NOMO-1 (cell line): ENCODE data around the gene HCAR3.
"Not testable (repeated sequence)": the region's sequence is repeated elsewhere in the genome, so short reads cannot be mapped to it uniquely, and the experiment has no call there.

Experiments
- DNase-seq, 2 experiments: peaks; one replicate each; lab custom pipeline; 2025; ENCODE audit not compliant: unreplicated experiment in 2 of 2; lab: John Stamatoyannopoulos, UW

HCAR3 gene

GRCh38 chr12:122716658-122717057, at the start of gene HCAR3:
TSS of gene HCAR3 (minus strand) at chr12:122716811. CDS start at chr12:122716737, 74 bp downstream.
- DNase-seq, result peak; percentile 38 to 82

- DNase-seq, result no peak
Measured at GRCh38 chr12:122757568-122757967, 41.0 kb upstream of the HCAR3 start.

DNA sequence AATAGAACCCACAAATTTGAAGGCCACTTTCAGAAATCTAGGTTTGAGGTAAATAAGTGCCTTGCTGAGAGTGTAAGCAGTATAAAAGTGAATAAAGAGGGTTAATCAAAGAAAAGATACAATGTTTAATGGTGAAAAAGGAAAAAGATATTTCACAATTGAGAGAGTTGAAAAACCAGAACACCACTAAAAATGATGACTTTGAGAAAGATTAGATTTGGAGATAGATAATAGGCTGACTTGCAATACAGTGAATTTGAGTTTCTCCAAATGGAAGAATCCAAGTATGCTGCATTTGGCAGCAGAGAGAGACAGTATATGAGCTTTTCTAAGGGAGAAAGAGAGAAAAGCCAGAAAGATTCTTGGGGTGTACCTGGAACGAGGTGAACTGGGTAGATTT, 38.2 kb upstream of the HCAR3 start:
- no peak for DNase-seq

DNA sequence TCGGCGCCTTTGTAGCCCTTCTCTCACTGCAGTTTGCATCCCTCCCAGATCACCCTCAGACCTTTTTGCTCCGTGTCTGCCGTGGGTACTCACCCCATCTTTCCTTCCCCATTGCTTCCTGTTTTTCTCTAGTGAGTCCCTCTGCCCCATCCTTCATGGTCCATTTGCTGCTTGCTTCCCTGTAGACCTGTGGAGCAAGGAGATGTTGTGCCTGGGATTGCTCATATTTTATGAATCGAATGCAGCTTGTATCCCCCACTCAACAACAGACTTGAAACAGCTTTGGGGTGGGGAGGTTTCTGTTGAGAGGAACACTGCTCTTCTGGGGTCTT, 36.7 kb upstream of the HCAR3 start:
- peak; percentile 28 to 49 for DNase-seq

DNA sequence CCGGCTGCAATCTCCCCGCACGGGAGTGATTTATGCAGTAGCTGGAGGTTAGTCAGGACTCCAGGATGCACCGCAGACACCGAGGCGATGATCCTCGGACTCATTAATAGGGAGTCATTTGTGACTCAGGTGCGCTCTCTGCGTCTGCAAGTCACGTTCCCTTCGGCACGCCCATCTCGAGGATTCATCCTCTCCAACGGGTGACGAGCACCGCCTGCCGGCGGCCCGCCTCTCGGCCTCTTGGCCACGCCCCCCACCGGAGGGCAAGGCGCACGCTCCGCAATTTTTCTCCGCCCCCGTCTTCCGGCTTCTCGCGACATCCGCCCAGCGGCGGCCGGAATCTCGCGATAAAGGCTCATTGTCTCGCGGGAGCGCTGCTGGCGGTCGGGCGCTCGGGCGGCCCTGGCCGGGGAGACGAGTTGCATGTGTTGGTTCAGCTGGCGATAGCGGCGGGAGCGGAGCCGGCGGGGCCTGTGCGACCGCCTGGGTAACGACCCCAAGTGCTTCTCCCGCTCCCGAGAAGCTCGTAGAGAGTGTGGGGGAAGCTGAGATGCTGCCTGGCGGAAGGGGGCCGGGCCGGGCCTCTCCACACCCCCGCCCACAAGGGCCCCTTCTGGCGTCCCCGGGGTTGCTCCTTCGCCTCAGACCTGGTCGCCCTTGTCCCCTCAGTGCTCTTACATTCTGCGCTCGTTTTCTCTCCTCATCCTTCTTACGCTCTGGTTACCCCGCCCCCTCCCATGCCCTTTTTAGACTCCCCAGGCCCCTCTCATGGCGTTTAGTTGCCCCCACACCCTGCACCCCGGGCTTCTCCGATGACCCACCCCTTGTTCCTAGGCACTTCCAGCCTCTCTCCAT, 36.1 kb upstream of the HCAR3 start, which contains the start of gene DENR:
DENR (plus strand) TSS at position 361 of the 855 bp plus-strand sequence. CDS start 878 bp downstream, outside the sequence.
- DNase-seq, result peak; percentile 97

GRCh38 chr12:122750781-122751515, 34.3 kb upstream of the HCAR3 start:
- DNase-seq, result not testable (repeated sequence)

DNA sequence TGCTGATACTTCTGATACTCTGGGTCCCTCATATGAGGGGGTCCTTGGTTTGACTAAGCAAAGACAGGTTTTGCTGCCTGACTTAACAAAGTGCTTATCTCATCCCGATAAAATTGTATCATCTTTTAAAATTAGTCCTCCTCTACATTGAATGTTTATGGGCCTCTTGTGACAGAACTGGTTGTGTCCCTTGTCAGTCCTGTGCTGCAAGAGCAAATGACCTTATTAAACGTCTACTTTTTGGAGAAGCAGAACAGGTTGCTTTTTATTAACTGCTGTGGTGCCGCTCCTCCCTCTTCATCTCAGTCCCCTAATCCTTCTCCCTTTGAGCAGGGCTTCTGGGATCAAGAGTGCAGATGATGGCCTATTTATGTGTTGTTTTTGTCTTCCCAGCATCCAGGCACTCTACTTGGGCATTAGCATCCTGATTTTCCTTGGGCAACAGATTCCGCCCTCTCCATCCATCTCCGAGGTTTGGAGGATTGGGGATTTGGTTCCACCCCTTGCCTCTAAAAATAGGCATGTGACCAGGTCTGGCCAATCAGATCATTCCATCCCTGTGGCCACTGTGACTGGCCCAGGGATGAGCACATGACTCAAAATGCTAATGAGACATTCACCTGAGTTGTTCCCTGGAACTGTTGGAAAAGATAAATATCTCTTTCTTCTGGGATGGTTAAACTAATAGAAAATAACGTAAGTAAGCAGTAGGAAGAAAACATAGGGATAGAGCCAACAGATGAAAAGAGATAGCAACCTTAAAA, 33.1 kb upstream of the HCAR3 start:
- DNase-seq, result no peak

DNA sequence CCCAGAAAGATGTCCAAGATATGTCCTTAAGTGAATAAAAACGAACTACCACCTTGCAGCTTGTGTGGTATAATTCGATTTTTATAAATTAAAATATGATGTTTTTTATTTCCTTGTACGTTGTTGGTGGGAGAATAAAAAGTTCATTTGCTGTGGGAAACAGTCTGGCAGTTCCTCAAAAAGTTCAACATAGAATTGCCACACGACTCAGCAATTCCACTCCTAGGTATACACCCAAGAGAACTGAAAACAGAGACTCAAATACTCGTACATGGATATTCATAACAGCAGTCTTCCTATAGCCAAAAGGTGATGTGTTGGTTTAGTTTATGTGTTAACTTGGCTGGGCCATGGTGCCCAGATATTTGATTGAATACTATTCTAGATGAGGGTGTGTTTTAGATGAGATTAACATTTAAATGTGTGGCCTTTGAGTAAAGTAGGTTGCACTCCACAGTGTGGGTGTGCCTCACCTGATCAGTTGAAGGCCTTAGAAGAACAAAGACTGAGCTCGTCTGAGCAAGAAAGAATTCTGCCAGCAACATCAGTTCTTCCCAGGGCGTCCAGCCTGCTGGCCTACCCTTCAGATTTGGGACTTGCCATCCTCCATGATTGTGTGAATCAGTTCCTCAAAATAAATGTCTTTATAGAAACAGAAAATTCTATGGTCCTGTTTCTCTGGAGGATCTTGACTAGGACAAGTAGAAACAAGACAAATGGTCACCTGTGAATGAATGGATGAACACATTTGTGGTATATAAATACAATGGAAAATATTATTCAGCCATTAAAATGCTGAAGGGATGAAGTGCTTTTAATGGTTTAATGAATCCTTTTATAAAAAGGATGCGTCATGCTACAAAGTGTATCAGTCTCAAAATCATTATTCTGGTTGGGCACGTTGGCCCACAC, 30.9 kb upstream of the HCAR3 start:
- peak in 1 of 2 experiments; percentile 20 for DNase-seq

GRCh38 chr12:122743895-122744525, 27.4 kb upstream of the HCAR3 start:
- peak; percentile 58 to 59 for DNase-seq

- DNase-seq, result no peak
Measured at GRCh38 chr12:122740351-122740750, 23.7 kb upstream of the HCAR3 start.

DNA sequence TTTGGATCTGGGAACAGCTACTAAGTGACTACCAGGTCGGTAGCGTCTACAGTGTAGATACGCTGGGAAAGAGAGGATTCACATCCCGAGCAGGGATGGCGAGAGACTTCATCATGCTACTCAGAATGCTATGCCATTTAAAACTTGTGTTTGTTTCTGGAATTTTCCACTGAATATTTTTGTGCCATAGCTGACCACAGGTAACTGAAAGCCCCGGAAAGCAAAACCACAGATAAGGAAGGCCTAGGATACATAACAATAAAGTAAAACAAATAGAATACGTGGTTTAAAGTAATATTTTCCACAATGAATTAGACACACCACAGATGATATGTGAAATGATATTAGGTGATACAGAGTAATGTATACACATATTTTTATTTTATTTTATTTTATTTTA, 22.0 kb upstream of the HCAR3 start:
- no peak for DNase-seq

DNA sequence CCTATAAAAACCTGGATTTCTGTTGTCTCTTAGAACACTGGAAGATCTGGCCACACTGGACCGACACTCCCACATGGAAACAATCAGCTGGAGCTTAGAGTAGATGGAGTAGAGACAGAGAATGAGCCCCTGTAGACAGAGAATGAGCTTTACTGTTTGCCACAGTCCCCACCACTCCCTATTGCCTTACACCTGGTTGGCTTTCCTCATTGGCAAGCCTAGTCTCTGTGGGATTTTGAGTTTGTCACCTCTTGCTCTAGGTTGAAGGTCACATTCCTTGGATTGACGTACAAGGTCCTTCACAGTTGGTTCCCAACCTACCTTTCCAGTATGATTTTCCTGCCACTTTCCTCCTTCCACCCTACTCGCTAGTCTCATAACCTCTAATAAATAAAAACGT, 16.0 kb upstream of the HCAR3 start:
- no peak for DNase-seq

DNA sequence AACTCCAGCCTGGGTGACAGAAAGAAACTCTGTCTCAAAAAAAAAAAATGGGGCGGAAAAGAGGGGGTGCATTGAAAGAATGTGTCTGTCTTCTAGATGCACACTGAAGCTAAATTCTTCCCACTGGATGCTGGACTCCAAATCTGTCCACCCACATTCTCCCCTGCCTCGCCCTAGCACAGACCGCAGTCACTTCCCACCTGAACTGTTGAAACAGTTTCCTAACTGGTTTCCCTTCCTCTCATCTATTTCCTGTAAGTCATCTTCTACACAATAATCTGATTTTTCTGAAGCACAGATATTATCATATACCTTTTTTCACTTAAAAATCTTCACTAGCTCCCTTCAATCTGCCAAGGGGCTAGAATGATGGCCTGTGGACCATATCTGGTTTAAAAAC, 15.6 kb upstream of the HCAR3 start:
- peak; percentile 26 to 65 for DNase-seq

- DNase-seq, result no peak
Measured at GRCh38 chr12:122730215-122731014, 13.8 kb upstream of the HCAR3 start, which contains the start of gene HCAR1. TSS of gene HCAR1 (minus strand) at chr12:122730844. CDS start at chr12:122730339, 505 bp downstream.

DNA sequence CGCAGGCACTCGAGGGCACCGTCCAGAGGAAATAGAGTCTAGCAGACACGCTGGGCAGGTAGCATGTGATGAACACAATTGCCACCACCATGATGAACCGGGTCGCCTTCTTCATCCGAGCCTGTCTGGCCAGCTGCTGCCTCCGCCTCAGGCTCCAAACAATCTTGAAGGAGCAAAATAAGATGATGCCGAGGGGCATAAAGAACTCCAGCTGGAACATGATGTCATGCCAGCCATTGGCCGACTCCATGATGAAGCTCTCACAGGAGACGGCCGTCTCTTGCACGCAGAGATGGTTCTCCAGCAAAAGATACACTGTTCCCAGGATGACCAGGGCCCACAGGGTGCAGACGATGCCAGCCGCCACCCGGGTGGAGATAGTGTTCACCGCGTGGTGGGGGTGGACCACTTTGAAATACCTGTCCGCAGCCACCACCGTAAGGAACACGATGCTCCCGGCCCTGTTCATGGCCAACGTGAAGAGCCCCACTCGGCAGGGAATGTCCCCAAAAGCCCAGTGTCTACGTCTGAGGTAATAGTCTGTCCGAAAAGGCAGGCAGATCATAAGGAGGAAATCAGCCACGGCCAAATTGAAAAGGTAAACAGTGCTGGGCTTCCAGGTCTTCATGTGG, 13.1 kb upstream of the HCAR3 start:
- DNase-seq, result no peak

DNA sequence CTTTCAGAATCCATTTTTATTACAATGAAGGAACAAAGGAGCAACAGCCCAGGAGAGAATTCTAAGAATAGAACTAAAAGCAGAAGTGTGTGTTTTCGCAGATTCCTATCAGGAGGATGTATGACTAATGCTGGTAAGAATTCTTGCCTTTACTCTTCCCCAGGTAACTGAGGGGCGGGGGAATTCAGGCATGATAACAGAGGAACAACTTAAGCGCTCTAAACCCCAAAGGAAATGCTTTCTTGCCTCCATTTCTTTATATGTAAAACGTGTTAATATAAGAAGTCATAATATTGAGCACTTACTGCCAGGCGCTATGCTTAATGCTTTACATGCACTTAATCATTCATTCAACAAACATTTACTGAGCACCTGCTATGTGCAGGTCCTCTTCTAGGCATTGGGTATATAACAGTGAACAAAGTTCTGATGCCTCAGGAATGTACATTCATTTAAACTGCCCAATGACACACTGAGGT, 9.5 kb upstream of the HCAR3 start:
- DNase-seq, result peak; percentile 56 to 71

DNA sequence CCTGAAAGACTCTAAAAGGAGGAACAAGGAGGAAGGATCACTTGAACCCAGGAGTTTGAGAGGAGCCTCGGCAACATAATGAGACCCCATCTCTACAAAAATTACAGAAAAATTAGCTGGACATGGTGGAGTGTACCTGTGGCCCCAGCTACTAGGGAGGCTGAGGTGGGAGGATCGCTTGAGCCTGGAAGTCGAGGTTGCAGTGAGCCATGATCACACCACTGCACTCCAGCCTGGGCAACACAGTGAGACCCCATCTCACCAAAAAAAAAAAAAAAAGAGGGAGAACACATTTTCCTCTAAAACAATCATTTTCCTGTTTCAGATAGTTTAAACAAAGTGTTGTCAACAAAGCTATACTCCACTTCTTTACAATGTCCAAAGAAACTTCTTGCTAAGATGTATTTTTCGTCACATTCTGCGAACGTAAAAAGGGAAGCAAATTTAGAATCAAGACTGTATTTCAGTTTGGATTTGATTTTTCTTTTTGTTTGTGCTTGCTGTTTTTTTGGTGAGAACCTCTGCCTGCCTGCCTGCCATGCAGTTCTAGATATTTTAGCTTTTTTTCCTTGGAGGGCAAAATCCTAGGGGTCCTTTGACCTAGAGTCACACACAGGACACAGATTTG, 9.0 kb upstream of the HCAR3 start:
- no peak for DNase-seq
